Erythroblast (primary cell): ENCODE data around the gene CBX7.

Experiments used
- GATA1 ChIP-seq: IDR thresholded peaks from 2 replicates; pipeline ENCODE4 v1.6.1; 2011; ENCODE audit warnings: low read depth, mild to moderate bottlenecking, control low read depth, low read length, moderate library complexity
- POLR2A ChIP-seq: IDR thresholded peaks from 2 replicates; pipeline ENCODE4 v1.6.1; 2011; ENCODE audit warnings: mild to moderate bottlenecking, low read length

- TF ChIP-seq POLR2A = no peak
- no peak for TF ChIP-seq GATA1
These were observed 6.0 kb downstream of the CBX7 start for GRCh38 chr22:39146256-39147101.
